ENCODE measurements around the gene DGKD.
"Not testable (repeated sequence)": the region's sequence is repeated elsewhere in the genome, so short reads cannot be mapped to it uniquely, and the experiment has no call there.

Gene DGKD

GRCh38 chr2:233362742-233363141 is 8.4 kb downstream of the DGKD start:
- DNase-seq: no peak

GRCh38 chr2:233363744-233364235 is 9.5 kb downstream of the DGKD start:
- DNase-seq: no peak

GRCh38 chr2:233365861-233366520 is 11.7 kb downstream of the DGKD start:
- DNase-seq: no peak

- no peak for DNase-seq
These were observed 13.3 kb downstream of the DGKD start for GRCh38 chr2:233367586-233367985.

GRCh38 chr2:233368756-233369155 is 14.5 kb downstream of the DGKD start:
- no peak for DNase-seq

GRCh38 chr2:233369462-233369861 is 15.2 kb downstream of the DGKD start:
- no peak for DNase-seq

- DNase-seq: no peak
These were observed 15.8 kb downstream of the DGKD start for GRCh38 chr2:233369897-233370685.

GRCh38 chr2:233371641-233372040 is 17.3 kb downstream of the DGKD start:
- DNase-seq: no peak

GRCh38 chr2:233372855-233373254 is 18.6 kb downstream of the DGKD start:
- DNase-seq: no peak

GRCh38 chr2:233373316-233373715 is 19.0 kb downstream of the DGKD start:
- DNase-seq: no peak

- DNase-seq: not testable (repeated sequence)
These were observed 20.5 kb downstream of the DGKD start for GRCh38 chr2:233374776-233375175.

- no peak for DNase-seq
These were observed 21.4 kb downstream of the DGKD start for GRCh38 chr2:233375490-233376314.

GRCh38 chr2:233379034-233379433 is 24.7 kb downstream of the DGKD start:
- no peak for DNase-seq

GRCh38 chr2:233379441-233379840 is 25.1 kb downstream of the DGKD start:
- DNase-seq: no peak

- no peak for DNase-seq
These were observed 26.0 kb downstream of the DGKD start for GRCh38 chr2:233380132-233380895.

- DNase-seq: no peak
These were observed 26.8 kb downstream of the DGKD start for GRCh38 chr2:233380995-233381637.

GRCh38 chr2:233381638-233381995 is 27.3 kb downstream of the DGKD start:
- DNase-seq: no peak

GRCh38 chr2:233384015-233384414 is 29.7 kb downstream of the DGKD start:
- DNase-seq: no peak

GRCh38 chr2:233384811-233385488 is 30.7 kb downstream of the DGKD start:
- no peak for DNase-seq

GRCh38 chr2:233385489-233386044 is 31.3 kb downstream of the DGKD start:
- peak; percentile 28 for DNase-seq

GRCh38 chr2:233386382-233387041 is 32.2 kb downstream of the DGKD start:
- no peak for DNase-seq
